Measurements from ENCODE around the gene NSMF.

- TF ChIP-seq, protein P1, sequence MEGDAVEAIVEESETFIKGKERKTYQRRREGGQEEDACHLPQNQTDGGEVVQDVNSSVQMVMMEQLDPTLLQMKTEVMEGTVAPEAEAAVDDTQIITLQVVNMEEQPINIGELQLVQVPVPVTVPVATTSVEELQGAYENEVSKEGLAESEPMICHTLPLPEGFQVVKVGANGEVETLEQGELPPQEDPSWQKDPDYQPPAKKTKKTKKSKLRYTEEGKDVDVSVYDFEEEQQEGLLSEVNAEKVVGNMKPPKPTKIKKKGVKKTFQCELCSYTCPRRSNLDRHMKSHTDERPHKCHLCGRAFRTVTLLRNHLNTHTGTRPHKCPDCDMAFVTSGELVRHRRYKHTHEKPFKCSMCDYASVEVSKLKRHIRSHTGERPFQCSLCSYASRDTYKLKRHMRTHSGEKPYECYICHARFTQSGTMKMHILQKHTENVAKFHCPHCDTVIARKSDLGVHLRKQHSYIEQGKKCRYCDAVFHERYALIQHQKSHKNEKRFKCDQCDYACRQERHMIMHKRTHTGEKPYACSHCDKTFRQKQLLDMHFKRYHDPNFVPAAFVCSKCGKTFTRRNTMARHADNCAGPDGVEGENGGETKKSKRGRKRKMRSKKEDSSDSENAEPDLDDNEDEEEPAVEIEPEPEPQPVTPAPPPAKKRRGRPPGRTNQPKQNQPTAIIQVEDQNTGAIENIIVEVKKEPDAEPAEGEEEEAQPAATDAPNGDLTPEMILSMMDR (conservative IDR thresholded peaks at IDR 0.05; ENCODE audit: low read depth, low read length), result no peak
- TF ChIP-seq EZH2 (IDR thresholded peaks at IDR 0.05; ENCODE audit: borderline replicate concordance, low read depth, low read length, poor library complexity, severe bottlenecking), result no peak
These were observed 52.9 kb downstream of the NSMF start for GRCh38 chr9:137406085-137406760.
